ENCODE measurements around the gene ANKH.
A peak's percentile ranks its signal among the peaks of the same experiment; 100 is the strongest.

The ANKH gene

DNA sequence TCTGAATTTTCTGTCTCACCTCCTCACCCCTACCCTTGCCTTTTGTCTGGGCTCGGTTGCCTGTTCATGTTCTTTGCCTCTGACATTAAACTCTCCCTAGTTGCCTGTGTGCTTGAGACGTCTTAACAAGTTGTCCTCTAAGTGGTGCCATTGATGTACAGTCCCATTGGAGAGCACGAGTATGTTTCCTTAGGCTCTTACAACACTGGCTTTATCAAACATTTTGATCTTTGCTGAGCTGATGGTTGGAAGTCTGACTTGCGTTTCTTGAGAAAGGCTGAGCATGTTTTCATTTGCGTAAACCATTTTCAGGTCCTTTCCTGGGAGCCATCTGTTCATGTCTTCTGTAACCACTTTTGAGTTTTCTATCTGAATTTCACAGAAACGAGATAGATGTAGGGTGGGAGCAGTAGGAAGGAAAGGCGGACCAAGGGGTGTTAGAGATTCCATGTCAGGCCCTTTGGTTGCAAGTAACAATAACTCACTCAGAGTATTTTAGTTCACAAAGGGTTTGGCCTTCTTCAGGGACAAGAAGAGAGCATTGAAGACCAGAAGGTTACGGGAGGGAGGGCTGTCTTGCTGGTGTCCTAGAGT is 171.7 kb downstream of the ANKH start:
- Histone ChIP-seq H3K4me3 (no peak overlapping the region), H3K9me3 (no peaks in the 10 kb centered on the region), H3K4me1 (peaks cover 6 to 60% (median 36%) of the 10 kb centered on the region in 4 donors), H3K36me3 (peaks cover 0 to 21% (median 16%) of the 10 kb centered on the region in 3 donors), H3K27me3 (no peaks in the 10 kb centered on the region), H3K27ac (peak overlapping the region; percentile 74 to 76)
- no peak for TF ChIP-seq CTCF (IDR thresholded peaks at IDR 0.05)
- no peak for DNase-seq
- intact Hi-C loops (cut with DNase I; ENCODE audit: low total_unique reads): no loop called here

DNA sequence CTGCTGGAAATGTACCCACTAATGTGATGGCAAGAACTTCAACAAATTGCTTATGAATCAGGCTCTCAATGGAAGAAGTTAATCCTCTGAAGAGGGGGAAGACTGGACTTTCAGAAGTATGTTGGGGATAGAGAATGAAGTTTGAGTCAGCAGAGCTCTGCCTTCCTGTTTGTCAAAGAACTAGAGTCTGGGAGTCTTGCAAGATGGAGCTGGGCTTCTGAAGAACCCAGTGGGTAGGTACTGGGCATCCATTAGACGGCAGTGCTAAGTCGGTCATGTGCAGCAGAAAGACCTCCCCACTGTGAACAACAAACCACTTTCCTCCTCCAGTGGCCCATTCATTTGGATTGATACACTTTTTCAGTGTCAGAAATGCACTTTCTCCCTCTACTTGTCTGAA is 172.4 kb downstream of the ANKH start:
- Histone ChIP-seq H3K9me3 (no peaks in the 10 kb centered on the region), H3K27me3 (no peaks in the 10 kb centered on the region), H3K36me3 (peaks cover 2 to 19% (median 17%) of the 10 kb centered on the region in 3 donors), H3K27ac (peak overlapping the region; percentile 74 to 76), H3K4me3 (no peak overlapping the region), H3K4me1 (peaks cover 6 to 60% (median 36%) of the 10 kb centered on the region in 4 donors)
- DNase-seq: no peak
- no peak for TF ChIP-seq CTCF (IDR thresholded peaks at IDR 0.05)
- intact Hi-C loops (cut with DNase I; ENCODE audit: low total_unique reads): no loop called here

DNA sequence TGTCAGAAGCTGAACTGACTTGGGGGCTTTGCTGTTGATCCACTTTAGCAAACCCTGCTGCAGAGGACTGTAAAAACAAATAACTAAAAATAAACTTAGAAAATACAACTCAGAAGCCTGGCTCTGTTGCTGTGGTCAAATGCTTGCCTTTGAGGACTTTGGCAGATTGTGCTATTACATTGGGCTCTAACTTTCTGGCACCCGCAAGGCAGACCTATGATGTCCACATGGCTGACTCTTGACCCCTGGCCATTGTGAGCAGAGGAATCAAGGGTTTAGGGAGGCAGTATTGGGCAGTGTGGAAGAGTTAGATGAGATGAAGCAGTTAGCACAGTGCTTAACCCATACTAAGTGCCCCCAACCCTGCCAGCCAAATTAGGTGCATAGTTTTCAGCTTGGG is 173.1 kb downstream of the ANKH start:
- no peak for TF ChIP-seq CTCF (IDR thresholded peaks at IDR 0.05)
- peak; percentile 67 to 82 for DNase-seq
- no peak overlapping the region for H3K4me3 ChIP-seq
- intact Hi-C loops (cut with DNase I; ENCODE audit: low total_unique reads): no loop called here
- H3K9me3 ChIP-seq: no peaks in the 10 kb centered on the region
- H3K27ac ChIP-seq: peak overlapping the region; percentile 74 to 76
- no peaks in the 10 kb centered on the region for H3K27me3 ChIP-seq
- peaks cover 6 to 60% (median 36%) of the 10 kb centered on the region in 4 donors for H3K4me1 ChIP-seq
- H3K36me3 ChIP-seq: peaks cover 9 to 26% (median 24%) of the 10 kb centered on the region in 3 donors

DNA sequence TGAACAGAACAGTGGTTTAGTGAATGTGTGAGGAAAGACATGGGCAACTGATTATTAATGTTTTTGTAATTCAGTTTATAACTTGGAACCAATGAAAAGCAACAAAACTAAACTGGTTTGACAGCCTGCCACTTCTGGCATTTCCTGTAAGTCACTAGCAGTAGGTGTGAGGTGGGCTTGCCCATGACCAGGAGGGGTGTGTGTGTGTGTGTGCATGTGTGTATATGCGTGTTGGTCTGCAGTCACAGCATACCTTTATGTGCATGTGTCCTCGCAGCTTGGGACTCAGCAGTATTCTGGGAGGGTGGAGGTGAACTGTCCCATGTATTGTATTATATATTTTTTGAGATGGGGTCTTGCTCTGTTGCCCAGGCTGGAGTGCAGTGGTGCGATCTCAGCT is 174.7 kb downstream of the ANKH start:
- Histone ChIP-seq H3K27ac (peak overlapping the region in 1 of 2 donors; percentile 74), H3K36me3 (peaks cover 20 to 41% (median 33%) of the 10 kb centered on the region in 3 donors), H3K27me3 (no peaks in the 10 kb centered on the region), H3K9me3 (no peaks in the 10 kb centered on the region), H3K4me1 (peaks cover 6 to 51% (median 33%) of the 10 kb centered on the region in 4 donors), H3K4me3 (no peak overlapping the region)
- TF ChIP-seq CTCF (IDR thresholded peaks at IDR 0.05): no peak
- no peak for DNase-seq
- intact Hi-C loops (cut with DNase I; ENCODE audit: low total_unique reads): no loop called here

DNA sequence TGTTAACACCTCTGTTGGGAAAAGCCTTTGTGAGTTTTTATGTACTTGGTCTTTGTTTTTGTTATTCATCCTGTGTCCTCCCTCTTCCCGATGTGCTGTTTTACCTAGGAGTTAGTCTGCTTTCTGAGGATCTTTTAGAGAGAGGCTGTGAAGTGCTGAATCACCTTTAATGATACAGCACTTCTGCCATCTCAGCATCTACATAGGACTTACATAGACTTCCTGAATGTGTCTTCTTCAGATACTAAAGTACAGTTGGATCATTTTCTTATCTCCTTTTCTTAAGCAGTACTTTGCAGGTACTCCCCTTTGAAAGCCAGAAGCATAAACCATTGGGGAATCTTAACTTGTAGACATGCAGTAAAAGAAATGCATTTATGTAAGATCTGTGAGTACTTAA is 175.5 kb downstream of the ANKH start:
- TF ChIP-seq CTCF (IDR thresholded peaks at IDR 0.05): no peak
- Histone ChIP-seq H3K9me3 (no peaks in the 10 kb centered on the region), H3K36me3 (peaks cover 22 to 48% (median 36%) of the 10 kb centered on the region in 3 donors), H3K4me3 (no peak overlapping the region), H3K27ac (no peak overlapping the region), H3K4me1 (peaks cover 2 to 43% (median 26%) of the 10 kb centered on the region in 4 donors), H3K27me3 (no peaks in the 10 kb centered on the region)
- intact Hi-C loops (cut with DNase I; ENCODE audit: low total_unique reads): no loop called here
- no peak for DNase-seq
